ENCODE results near the gene PHOSPHO2.

The PHOSPHO2 gene

GRCh38 chr2:169715379-169716237 is 21.3 kb downstream of the PHOSPHO2 start:
- DNase-seq (ENCODE audit: extremely low read depth in 1 of 2, low read depth in 1 of 2), result no peak

GRCh38 chr2:169716238-169716886 is 22.1 kb downstream of the PHOSPHO2 start:
- no peak for DNase-seq (ENCODE audit: extremely low read depth in 1 of 2, low read depth in 1 of 2)

DNA sequence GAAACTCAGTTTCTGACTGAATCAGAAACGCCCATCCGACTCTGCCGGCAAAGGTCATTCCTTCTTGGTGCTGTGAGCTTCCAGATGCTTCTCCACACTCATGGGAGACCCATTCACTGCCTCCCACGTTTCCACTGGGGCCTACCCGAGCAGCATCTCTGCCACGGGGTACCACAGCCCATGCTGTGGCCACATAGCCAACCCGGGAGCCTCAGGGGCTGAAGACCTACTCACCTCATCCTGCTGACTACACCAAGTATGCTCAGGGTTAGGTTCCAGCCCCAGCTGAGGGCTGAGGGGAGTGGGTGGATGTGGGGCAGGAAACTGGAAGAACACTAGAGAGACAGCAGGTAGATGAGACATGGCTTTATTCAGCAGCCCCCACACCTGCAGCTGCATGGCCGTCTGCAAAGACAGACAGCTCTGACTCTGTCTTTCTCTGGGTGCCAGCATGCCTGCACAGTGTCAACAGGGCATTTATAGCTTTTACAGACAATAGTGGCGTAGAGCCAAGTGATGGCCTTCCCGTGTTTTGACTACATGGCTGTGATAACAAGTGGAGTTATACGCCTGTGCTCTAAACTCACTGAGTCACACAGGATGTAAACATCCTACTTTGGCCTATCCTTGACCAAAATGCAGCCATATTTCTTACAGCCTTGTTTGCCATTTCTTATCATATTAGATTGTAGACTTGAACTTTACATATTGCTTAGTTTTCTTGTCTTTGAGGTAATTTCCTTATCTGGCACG is 22.8 kb downstream of the PHOSPHO2 start:
- no peak for DNase-seq (ENCODE audit: extremely low read depth in 1 of 2, low read depth in 1 of 2)

GRCh38 chr2:169717691-169718063 is 23.4 kb downstream of the PHOSPHO2 start:
- no peak for DNase-seq (ENCODE audit: extremely low read depth in 1 of 2, low read depth in 1 of 2)

- DNase-seq (ENCODE audit: extremely low read depth in 1 of 2, low read depth in 1 of 2), result no peak
Measured at GRCh38 chr2:169718930-169719504, 24.7 kb downstream of the PHOSPHO2 start.

DNA sequence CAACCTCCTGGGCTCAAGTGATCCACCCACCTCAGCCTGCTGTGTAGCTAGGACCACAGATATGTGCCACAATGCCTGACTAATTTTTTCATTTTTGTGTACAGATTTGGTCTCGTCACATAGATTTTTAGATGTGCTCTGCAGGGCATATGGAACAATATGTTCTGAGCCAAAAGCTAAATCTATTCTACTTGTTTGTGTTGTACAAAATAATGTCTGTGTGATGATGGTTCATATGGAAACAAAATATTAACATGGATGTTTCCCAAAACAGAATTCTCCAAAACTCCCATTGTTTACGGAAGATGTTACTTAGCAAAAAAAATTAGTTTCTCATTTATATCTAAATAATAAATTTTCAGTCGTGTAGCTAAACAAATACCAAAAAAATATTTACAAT is 26.7 kb downstream of the PHOSPHO2 start:
- DNase-seq (ENCODE audit: extremely low read depth in 1 of 2, low read depth in 1 of 2), result no peak

DNA sequence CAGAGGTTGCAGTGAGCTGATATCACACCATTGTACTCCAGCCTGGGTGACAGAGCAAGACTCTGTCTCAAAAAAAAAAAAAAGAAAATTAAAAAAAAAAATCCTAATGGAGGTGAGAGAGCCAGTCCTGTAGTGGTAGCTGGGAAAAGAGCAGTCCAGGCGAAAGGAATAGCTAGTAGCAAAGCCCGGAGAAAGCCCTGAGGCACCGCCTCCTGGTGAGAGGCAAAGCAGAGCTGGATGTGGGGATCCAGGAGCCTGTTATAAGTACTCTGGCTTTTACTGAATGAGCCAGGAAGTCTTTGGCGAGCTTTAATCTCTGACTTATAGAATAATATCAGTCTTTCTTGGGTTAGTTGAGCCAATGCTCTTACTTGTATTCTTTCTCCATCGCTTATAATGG is 32.8 kb downstream of the PHOSPHO2 start:
- no peak for DNase-seq (ENCODE audit: extremely low read depth in 1 of 2, low read depth in 1 of 2)

DNA sequence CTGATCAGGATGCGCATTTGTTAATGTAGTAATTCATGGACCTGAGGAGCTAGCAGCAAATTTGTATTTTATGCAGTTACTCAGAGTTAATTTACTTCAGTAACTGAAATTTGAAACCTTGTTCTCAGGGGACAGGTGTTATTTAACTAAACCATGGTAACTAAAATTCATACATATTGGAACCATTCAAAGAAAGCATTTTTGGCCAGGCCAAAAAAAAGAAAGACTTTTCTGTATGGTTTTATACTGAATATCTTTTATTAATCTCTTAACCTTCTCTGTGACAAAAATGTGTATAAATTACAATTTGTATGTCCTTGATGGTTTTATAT is 35.0 kb downstream of the PHOSPHO2 start:
- DNase-seq (ENCODE audit: extremely low read depth in 1 of 2, low read depth in 1 of 2), result no peak

DNA sequence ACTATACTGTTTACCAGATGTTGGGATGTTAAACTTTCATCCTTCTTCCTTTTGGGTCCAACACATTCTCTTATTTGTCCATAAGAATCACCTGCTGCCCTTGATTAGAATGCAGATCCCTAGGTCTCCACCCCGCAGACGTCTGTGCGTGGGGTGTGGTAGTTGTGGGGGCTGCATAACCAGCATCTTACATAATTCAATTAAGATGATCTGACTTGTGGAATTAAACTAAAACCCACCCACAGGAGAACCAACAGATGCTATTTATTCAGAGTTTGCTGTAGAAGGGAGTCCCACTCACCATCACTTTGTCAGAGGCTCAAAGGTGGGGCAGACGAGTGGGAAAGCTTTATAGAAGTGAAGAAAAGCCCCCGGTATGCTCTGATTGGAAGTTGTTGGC is 37.8 kb downstream of the PHOSPHO2 start:
- DNase-seq (ENCODE audit: extremely low read depth in 1 of 2, low read depth in 1 of 2), result no peak

GRCh38 chr2:169732583-169733358 is 38.5 kb downstream of the PHOSPHO2 start:
- no peak for DNase-seq (ENCODE audit: extremely low read depth in 1 of 2, low read depth in 1 of 2)

DNA sequence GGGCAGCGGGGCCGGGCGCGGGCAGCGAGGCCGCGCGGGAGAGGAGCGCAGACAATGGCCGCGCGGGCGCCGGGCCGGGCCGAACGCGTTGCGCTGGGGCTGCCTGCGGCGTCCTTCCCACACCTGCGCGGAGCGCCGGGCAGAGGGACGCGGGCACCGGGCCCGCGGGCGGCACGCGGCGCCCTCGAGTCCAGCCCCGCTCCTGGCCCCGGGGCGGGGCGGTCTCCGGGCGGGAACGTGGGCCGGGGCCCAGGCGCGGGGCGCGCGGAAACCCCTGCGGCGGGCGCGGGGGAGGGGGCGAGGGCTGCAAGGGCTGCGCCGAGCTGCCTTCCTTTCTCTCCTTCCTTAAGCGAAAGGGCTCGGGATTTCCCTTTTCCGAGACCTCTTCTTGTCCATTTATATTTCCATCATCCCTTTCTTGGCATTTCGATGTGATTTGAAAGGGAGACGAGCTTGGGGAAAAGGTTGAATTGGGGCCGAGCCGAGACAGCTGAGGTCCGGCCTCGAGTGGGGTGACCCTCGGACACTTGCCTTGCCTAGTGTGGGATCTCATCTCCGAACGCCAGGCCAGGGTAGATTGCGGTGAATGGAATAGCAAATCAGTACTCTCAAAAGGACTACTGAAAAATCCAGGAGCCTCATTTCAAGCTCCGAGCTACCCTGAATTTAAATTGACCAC is 40.0 kb downstream of the PHOSPHO2 start:
- DNase-seq (ENCODE audit: extremely low read depth in 1 of 2, low read depth in 1 of 2), result no peak

DNA sequence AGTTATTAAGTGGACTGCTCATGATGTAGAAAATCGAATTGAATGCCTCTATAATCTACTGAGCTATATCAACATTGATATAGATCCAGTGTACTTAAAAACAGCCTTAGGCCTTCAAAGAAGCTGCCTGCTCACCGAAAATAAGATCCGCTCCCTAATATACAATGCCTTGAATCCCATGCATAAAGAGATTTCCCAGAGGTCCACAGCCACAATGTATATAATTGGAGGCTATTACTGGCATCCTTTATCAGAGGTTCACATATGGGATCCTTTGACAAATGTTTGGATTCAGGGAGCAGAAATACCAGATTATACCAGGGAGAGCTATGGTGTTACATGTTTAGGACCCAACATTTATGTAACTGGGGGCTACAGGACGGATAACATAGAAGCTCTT is 41.4 kb downstream of the PHOSPHO2 start:
- no peak for DNase-seq (ENCODE audit: extremely low read depth in 1 of 2, low read depth in 1 of 2)

- no peak for DNase-seq (ENCODE audit: extremely low read depth in 1 of 2, low read depth in 1 of 2)
Measured at GRCh38 chr2:169736902-169737301, 42.6 kb downstream of the PHOSPHO2 start.

DNA sequence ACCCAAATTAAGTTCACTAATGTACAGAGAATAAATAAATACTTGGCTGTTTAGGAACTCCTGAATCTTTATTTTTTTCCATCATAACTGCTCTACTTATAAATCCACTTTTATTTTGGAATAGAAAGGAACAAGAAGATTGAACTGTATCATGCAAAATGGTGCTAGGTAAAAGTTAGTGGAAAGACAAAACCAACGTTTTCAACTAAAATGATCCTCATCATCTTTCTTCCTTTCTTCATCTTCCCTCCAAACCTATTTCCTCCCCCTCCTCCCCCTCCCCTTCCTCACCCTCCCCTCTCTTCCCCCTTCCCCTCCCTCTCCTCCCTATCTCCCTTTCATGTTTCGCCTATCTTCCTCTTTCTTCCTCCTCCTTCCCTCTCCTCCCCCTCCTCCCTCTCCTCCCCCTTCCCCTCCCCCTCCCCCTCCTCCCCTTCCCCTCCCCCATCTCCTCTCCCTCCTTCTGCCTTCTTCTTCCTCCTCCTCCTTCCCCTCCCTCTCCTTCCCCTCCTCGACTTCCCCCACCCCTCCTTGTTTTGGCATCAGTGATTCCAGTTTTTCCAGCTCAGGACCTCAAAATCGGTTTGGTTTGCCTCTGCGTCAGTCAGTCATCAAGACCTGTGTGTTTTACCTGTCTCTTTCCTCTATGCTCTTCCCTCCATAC is 44.4 kb downstream of the PHOSPHO2 start:
- DNase-seq (ENCODE audit: extremely low read depth in 1 of 2, low read depth in 1 of 2), result no peak

- no peak for DNase-seq (ENCODE audit: extremely low read depth in 1 of 2, low read depth in 1 of 2)
Measured at GRCh38 chr2:169739351-169739750, 45.1 kb downstream of the PHOSPHO2 start.

DNA sequence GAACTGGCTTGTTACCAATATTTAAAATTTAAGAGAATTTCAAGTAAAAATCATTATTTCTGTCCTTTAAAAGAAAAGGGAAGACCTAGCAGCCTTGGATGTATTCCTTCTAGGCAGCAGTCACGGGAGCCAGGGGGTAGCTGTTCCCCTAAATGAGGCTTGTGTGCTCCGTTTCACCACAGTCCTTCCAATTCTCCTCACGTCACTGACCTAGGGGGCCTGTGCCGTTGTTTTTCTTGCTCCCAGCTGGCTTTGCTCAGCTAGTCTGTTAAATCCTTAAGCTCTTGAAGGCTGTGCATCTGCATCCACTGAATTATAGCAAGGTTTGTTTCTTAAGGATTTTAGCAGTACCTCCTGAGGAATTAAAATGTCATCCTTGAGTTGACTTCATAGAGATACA is 49.3 kb downstream of the PHOSPHO2 start:
- no peak for DNase-seq (ENCODE audit: extremely low read depth in 1 of 2, low read depth in 1 of 2)

- DNase-seq (ENCODE audit: extremely low read depth in 1 of 2, low read depth in 1 of 2), result no peak
Measured at GRCh38 chr2:169746240-169746639, 52.0 kb downstream of the PHOSPHO2 start.

GRCh38 chr2:169748319-169748718 is 54.0 kb downstream of the PHOSPHO2 start:
- no peak for DNase-seq (ENCODE audit: extremely low read depth in 1 of 2, low read depth in 1 of 2)
